HL-60 (cell line): ENCODE data around the gene PWP1.

ENCODE experiments used
- DNase-seq, 2 experiments: peaks; one replicate each; pipeline ENCODE4 v3.0.0-alpha.2; 2010 to 2020; ENCODE audit warnings: low read depth in 1 of 2, low spot score in 1 of 2
- H3K27ac ChIP-seq: fragments of 250-450 bp; sonication (Bioruptor Pico); replicated peaks from 2 replicates; pipeline ENCODE4 v1.5.1; 2020; ENCODE audit warnings: mild to moderate bottlenecking, moderate library complexity
- H3K27me3 ChIP-seq: fragments of 250-450 bp; sonication (Bioruptor Pico); 2 replicates; pipeline ENCODE4 v1.5.1; 2021; ENCODE audit warnings: mild to moderate bottlenecking, moderate library complexity; ENCODE audit not compliant: insufficient read depth, poor library complexity, severe bottlenecking
- H3K4me3 ChIP-seq: replicated peaks from 2 replicates; pipeline ENCODE4 v1.5.1; 2011; ENCODE audit warnings: mild to moderate bottlenecking, control low read depth, low read length; ENCODE audit not compliant: insufficient read depth
- GABPA ChIP-seq: IDR thresholded peaks from 2 replicates; pipeline ENCODE4 v1.6.1; 2012; ENCODE audit warnings: low read depth
- POLR2AphosphoS5 ChIP-seq: IDR thresholded peaks from 2 replicates; pipeline ENCODE4 v1.6.1; 2012; ENCODE audit warnings: low read depth
- SPI1 ChIP-seq: IDR thresholded peaks from 2 replicates; pipeline ENCODE4 v1.6.1; 2012; ENCODE audit warnings: low read depth, mild to moderate bottlenecking, borderline replicate concordance
- TF ChIP-seq, protein P1 (sequence below): IDR thresholded peaks from 2 replicates; pipeline ENCODE4 v1.6.1; 2012; ENCODE audit warnings: low read depth; ENCODE audit not compliant: insufficient replicate concordance
- TF ChIP-seq, protein P2 (sequence below): IDR thresholded peaks from one replicate; pipeline ENCODE4 v1.5.1; 2011; ENCODE audit warnings: low read length, control low read depth, inconsistent platforms; ENCODE audit not compliant: insufficient read depth

The PWP1 gene

GRCh38 chr12:107645630-107646333 is 39.8 kb upstream of the PWP1 start:
- Histone ChIP-seq H3K4me3 (no peak overlapping the region), H3K27ac (no peak overlapping the region), H3K27me3 (no peaks in the 10 kb centered on the region)
- no peak for DNase-seq
- TF ChIP-seq, protein P1, sequence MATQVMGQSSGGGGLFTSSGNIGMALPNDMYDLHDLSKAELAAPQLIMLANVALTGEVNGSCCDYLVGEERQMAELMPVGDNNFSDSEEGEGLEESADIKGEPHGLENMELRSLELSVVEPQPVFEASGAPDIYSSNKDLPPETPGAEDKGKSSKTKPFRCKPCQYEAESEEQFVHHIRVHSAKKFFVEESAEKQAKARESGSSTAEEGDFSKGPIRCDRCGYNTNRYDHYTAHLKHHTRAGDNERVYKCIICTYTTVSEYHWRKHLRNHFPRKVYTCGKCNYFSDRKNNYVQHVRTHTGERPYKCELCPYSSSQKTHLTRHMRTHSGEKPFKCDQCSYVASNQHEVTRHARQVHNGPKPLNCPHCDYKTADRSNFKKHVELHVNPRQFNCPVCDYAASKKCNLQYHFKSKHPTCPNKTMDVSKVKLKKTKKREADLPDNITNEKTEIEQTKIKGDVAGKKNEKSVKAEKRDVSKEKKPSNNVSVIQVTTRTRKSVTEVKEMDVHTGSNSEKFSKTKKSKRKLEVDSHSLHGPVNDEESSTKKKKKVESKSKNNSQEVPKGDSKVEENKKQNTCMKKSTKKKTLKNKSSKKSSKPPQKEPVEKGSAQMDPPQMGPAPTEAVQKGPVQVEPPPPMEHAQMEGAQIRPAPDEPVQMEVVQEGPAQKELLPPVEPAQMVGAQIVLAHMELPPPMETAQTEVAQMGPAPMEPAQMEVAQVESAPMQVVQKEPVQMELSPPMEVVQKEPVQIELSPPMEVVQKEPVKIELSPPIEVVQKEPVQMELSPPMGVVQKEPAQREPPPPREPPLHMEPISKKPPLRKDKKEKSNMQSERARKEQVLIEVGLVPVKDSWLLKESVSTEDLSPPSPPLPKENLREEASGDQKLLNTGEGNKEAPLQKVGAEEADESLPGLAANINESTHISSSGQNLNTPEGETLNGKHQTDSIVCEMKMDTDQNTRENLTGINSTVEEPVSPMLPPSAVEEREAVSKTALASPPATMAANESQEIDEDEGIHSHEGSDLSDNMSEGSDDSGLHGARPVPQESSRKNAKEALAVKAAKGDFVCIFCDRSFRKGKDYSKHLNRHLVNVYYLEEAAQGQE, result no peak
- TF ChIP-seq, protein P2, sequence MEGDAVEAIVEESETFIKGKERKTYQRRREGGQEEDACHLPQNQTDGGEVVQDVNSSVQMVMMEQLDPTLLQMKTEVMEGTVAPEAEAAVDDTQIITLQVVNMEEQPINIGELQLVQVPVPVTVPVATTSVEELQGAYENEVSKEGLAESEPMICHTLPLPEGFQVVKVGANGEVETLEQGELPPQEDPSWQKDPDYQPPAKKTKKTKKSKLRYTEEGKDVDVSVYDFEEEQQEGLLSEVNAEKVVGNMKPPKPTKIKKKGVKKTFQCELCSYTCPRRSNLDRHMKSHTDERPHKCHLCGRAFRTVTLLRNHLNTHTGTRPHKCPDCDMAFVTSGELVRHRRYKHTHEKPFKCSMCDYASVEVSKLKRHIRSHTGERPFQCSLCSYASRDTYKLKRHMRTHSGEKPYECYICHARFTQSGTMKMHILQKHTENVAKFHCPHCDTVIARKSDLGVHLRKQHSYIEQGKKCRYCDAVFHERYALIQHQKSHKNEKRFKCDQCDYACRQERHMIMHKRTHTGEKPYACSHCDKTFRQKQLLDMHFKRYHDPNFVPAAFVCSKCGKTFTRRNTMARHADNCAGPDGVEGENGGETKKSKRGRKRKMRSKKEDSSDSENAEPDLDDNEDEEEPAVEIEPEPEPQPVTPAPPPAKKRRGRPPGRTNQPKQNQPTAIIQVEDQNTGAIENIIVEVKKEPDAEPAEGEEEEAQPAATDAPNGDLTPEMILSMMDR, result no peak
- TF ChIP-seq GABPA, result no peak
- no peak for TF ChIP-seq SPI1
- no peak for TF ChIP-seq POLR2AphosphoS5

- TF ChIP-seq GABPA, result no peak
- no peak for TF ChIP-seq SPI1
- TF ChIP-seq POLR2AphosphoS5, result no peak
- TF ChIP-seq, protein P1, result no peak
- TF ChIP-seq, protein P2, result no peak
- Histone ChIP-seq H3K27ac (no peak overlapping the region), H3K27me3 (no peaks in the 10 kb centered on the region), H3K4me3 (no peak overlapping the region)
- DNase-seq, result no peak
Measured at GRCh38 chr12:107646436-107646835, 39.2 kb upstream of the PWP1 start.

DNA sequence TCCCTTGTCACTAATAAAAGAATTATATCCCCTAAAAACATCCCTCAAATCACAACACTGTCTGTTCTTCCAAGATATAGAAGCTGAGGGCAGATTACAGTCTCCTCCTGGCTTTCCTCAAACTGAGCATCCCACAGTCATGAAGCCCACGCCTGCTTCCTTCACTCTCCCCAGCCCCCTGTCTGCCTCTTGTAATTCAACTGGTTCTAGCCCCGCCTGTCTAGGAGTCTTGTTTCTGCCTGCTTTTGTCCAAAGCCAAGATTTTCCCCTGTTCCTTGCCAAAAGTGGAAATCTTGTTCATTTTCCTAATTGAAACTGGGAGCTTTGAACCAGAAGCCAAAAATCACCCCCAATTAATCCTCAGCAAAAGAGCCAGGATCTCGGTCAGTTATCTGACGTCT is 35.9 kb upstream of the PWP1 start:
- TF ChIP-seq, protein P2, result no peak
- TF ChIP-seq POLR2AphosphoS5, result no peak
- no peak for TF ChIP-seq SPI1
- TF ChIP-seq, protein P1, result no peak
- TF ChIP-seq GABPA, result no peak
- DNase-seq, result no peak
- no peak overlapping the region for H3K27ac ChIP-seq
- no peak overlapping the region for H3K4me3 ChIP-seq
- no peaks in the 10 kb centered on the region for H3K27me3 ChIP-seq
